ENCODE measurements around the gene KRCC1.

The KRCC1 gene

GRCh38 chr2:88042476-88042875 is 13.1 kb downstream of the KRCC1 start:
- DNase-seq (ENCODE audit: extremely low read depth, low read depth) = no peak
- TF ChIP-seq CTCF (IDR thresholded peaks at IDR 0.05; ENCODE audit: low read depth, low read length) = no peak

DNA sequence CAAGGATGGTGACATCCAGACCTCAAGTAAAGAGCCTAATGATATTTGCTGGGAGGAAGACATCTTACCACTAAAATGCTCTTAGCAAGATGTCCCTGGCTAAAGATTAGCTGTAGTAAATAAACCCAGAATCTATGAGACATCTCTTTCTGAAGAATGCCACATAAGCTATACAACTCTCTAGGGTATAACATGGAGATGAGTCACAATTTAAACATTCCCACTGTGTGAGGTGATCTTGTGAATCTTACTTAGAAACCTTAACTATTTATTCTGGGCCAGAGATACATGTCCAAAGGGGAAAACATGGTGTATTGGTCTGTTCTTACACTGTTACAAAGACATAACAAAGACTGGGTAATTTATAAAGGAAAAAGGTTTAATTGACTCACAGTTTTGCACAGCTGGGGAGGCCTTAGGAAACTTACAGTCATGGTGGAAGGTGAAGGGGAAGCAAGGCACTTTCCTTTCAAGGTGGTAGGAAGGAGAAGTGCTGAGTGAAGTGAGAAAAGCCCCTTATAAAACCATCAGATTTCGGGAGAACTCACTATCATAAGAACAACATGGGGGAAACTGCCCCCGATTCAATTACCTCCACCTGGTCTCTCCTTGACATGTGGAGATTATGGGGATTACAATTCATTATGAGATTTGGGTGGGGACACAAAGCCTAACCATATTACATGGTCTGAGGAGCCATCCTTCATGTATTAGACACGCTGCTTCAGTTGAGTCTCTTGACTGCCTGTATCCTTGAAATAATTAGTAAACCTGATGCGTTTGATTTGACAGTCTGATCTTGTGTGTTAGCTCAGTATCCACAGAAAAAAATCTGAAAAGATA is 17.1 kb downstream of the KRCC1 start:
- peak; percentile 27 for DNase-seq (ENCODE audit: extremely low read depth, low read depth)
- no peak for TF ChIP-seq CTCF (IDR thresholded peaks at IDR 0.05; ENCODE audit: low read depth, low read length)

GRCh38 chr2:88036606-88037005 is 19.0 kb downstream of the KRCC1 start:
- no peak for TF ChIP-seq CTCF (IDR thresholded peaks at IDR 0.05; ENCODE audit: low read depth, low read length)
- no peak for DNase-seq (ENCODE audit: extremely low read depth, low read depth)

DNA sequence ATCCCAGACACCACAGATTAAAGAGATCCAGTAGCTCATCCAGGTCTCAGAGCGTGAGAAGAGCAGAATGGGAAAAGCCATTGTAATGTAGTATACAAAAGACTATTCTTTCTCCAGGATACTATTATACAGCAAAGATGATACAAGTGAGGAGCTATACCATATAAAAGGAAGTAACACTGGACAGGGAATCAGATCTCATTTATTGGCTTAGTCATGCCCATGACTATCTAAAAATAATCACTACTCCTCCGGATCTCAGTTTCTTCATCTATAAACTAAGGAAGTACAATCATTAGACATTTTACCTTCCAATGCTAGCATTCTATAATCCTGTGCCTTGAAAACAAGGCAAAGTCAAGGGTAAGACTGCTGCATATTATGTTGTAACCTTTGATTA is 19.4 kb downstream of the KRCC1 start:
- no peak for DNase-seq (ENCODE audit: extremely low read depth, low read depth)
- TF ChIP-seq CTCF (IDR thresholded peaks at IDR 0.05; ENCODE audit: low read depth, low read length) = no peak

DNA sequence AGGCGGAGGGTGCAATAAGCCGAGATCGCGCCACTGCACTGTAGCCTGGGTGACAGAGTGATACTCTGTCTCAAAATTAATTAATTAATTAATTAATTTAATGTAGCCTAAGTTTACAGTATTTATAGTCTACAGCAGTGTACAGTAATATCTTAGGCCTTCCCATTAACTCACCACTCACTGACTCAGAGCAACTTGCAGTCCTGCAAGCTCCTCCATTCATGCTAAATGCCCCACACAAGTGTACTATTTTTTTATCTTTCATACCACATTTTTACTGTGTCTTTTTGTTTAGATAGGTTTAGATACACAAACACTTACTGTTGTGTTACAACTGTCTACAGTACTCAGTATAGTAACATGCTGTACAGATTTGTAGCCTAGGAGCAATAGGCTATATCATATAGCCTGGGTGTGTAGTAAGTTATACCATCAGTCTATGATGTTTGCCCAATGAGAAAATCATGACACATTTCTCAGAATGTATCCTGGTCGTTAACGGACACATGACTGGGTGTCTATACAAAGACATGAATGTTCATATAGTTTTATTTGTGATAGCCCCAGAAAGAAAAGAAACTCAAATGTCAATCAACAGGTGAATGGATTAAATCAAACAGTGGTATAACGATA is 23.4 kb downstream of the KRCC1 start:
- no peak for DNase-seq (ENCODE audit: extremely low read depth, low read depth)
- no peak for TF ChIP-seq CTCF (IDR thresholded peaks at IDR 0.05; ENCODE audit: low read depth, low read length)

GRCh38 chr2:88028931-88029330 is 26.7 kb downstream of the KRCC1 start:
- TF ChIP-seq CTCF (IDR thresholded peaks at IDR 0.05; ENCODE audit: low read depth, low read length) = no peak
- DNase-seq (ENCODE audit: extremely low read depth, low read depth) = no peak

DNA sequence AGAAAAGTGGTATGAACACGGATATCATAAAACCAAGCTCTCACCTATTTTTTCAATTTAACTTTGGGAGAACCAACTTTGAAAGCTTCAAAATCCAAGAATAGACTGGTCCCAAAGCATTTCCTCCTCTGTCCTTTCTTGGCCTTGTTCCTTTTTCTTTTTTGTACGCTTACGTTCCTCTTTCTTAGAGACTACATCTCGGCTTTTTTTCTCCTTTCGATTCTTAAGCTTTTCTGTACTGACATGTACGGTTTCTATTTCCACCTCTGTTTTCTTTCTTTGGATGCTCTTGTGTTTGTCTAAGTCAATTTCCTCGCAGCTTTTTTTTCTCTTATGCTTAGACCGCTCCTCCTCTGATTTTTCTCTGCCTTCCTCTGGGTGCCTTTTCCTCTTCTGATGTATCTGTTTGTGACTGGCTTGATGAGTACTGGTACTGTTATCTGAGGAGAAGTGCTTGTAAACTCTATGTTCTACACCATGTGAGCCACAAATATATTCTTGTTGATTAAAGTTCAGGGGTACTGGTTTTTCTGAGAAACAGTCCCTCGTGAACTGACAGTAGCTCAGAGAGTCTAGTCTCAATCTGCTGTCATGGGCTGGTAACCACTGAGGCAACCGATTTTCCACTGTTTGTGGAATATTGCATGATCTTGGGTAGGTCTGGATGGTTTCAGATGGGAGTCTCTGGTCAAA is 27.7 kb downstream of the KRCC1 start:
- no peak for TF ChIP-seq CTCF (IDR thresholded peaks at IDR 0.05; ENCODE audit: low read depth, low read length)
- DNase-seq (ENCODE audit: extremely low read depth, low read depth) = no peak

All from AG09319 (cell line).